NB4 (cell line): ENCODE results near the gene RHBDD3.

Experiments
- DNase-seq: peaks from one replicate; pipeline ENCODE4 v3.0.0; 2010; ENCODE audit warnings: low read depth
- H3K4me3 ChIP-seq: one replicate; pipeline ENCODE4 v1.5.1; 2011; ENCODE audit warnings: mild to moderate bottlenecking, low read depth, low read length, moderate library complexity
- MYC ChIP-seq: IDR thresholded peaks from 2 replicates; pipeline ENCODE4 v1.6.1; 2011; ENCODE audit warnings: low read depth, low read length
- POLR2A ChIP-seq: IDR thresholded peaks from 2 replicates; pipeline ENCODE4 v1.6.1; 2011; ENCODE audit warnings: mild to moderate bottlenecking; ENCODE audit not compliant: insufficient read length; ENCODE audit errors: extremely low read depth
- TF ChIP-seq, protein P1 (sequence below): IDR thresholded peaks from 2 replicates; pipeline ENCODE4 v1.6.1; 2011; ENCODE audit warnings: low read depth, low read length
- TF ChIP-seq, protein P2 (sequence below): IDR thresholded peaks from one replicate; pipeline ENCODE4 v1.5.1; 2012; ENCODE audit warnings: low read depth, low read length

RHBDD3 gene

GRCh38 chr22:29300807-29301601 is 33.2 kb upstream of the RHBDD3 start:
- peak; percentile 27 for DNase-seq
- no peak overlapping the region for H3K4me3 ChIP-seq
- TF ChIP-seq POLR2A (no peak), MYC (no peak)
- TF ChIP-seq, protein P1, sequence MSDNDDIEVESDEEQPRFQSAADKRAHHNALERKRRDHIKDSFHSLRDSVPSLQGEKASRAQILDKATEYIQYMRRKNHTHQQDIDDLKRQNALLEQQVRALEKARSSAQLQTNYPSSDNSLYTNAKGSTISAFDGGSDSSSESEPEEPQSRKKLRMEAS, result no peak
- TF ChIP-seq, protein P2, sequence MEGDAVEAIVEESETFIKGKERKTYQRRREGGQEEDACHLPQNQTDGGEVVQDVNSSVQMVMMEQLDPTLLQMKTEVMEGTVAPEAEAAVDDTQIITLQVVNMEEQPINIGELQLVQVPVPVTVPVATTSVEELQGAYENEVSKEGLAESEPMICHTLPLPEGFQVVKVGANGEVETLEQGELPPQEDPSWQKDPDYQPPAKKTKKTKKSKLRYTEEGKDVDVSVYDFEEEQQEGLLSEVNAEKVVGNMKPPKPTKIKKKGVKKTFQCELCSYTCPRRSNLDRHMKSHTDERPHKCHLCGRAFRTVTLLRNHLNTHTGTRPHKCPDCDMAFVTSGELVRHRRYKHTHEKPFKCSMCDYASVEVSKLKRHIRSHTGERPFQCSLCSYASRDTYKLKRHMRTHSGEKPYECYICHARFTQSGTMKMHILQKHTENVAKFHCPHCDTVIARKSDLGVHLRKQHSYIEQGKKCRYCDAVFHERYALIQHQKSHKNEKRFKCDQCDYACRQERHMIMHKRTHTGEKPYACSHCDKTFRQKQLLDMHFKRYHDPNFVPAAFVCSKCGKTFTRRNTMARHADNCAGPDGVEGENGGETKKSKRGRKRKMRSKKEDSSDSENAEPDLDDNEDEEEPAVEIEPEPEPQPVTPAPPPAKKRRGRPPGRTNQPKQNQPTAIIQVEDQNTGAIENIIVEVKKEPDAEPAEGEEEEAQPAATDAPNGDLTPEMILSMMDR, result no peak

- H3K4me3 ChIP-seq, result no peak overlapping the region
- DNase-seq, result no peak
- TF ChIP-seq POLR2A, result no peak
- TF ChIP-seq, protein P2, result no peak
- no peak for TF ChIP-seq MYC
- TF ChIP-seq, protein P1, result no peak
These were observed 32.7 kb upstream of the RHBDD3 start for GRCh38 chr22:29300467-29300806.

DNA sequence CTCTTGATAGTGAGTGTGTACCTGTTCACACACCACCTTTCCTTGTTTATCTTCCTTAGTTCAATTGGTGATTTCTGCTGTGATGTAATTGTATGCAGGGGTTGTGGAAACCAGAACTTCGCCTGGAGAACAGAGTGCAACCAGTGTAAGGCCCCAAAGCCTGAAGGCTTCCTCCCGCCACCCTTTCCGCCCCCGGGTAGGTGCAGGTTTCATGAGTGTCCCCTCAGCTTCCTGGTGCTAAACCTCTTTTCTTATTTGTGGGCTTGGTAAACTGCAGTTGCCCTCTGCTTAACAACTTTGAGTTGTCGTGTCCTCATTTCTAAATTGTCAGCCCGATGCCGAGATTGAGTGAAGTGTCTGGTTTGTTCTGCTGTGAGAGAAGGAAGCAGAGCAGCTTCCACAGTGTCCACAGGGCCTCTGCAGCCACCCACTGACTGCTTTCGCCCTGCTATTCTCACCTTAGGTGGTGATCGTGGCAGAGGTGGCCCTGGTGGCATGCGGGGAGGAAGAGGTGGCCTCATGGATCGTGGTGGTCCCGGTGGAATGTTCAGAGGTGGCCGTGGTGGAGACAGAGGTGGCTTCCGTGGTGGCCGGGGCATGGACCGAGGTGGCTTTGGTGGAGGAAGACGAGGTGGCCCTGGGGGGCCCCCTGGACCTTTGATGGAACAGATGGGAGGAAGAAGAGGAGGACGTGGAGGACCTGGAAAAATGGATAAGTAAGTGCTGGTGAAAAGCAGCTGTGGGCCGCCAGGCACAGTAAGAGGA is 31.5 kb upstream of the RHBDD3 start:
- no peak for DNase-seq
- no peak for TF ChIP-seq MYC
- TF ChIP-seq, protein P2, result no peak
- H3K4me3 ChIP-seq, result no peak overlapping the region

DNA sequence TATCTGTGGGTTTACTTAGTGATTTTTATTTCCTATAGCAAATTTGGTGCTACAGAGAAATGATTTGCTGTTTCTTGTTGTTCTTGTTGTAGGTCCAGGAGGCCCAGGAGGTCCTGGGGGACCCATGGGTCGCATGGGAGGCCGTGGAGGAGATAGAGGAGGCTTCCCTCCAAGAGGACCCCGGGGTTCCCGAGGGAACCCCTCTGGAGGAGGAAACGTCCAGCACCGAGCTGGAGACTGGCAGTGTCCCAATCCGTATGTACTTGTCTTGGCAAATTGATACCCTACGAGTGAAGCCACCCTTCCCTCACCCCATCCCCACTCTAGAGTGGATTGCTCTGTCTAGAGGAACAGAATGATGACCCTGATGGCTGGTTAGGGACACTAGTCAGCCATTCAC is 30.9 kb upstream of the RHBDD3 start:
- DNase-seq, result no peak
- no peak overlapping the region for H3K4me3 ChIP-seq
- TF ChIP-seq, protein P2, result no peak
- TF ChIP-seq, protein P1, result no peak
- no peak for TF ChIP-seq MYC
- TF ChIP-seq POLR2A, result no peak

GRCh38 chr22:29292379-29292778 is 24.6 kb upstream of the RHBDD3 start:
- TF ChIP-seq POLR2A, result no peak
- TF ChIP-seq MYC, result no peak
- TF ChIP-seq, protein P2, result no peak
- TF ChIP-seq, protein P1, result no peak
- no peak overlapping the region for H3K4me3 ChIP-seq
- DNase-seq, result no peak

DNA sequence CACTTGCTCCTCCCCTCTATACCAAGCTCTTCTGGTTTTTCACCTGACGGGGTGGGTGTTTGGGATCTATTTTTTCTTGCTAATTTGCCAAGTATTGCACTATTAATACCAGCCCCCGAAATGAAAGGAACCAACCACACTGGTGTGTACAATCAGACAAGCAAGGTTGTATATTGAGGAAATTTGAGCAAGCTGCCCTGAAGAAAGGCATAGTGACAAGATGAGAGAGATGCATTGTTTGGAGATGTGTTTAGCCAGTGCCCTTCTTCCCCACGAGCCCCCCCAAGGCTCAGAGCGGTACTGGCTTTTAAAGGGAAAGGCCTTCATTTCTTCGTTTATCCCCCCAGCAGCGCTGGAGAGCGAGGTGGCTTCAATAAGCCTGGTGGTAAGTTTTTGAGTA is 23.4 kb upstream of the RHBDD3 start:
- no peak overlapping the region for H3K4me3 ChIP-seq
- TF ChIP-seq, protein P2, result no peak
- TF ChIP-seq MYC (no peak), POLR2A (no peak)
- TF ChIP-seq, protein P1, result no peak
- no peak for DNase-seq
